ENCODE data around the gene CACNA1F. TPM values are rescaled to one million over a fixed set of nuclear protein-coding genes. Genes with fewer than 3 reads are reported as not detected.

The CACNA1F gene
- total and polyA plus RNA-seq, 4 donors = 0.10 to 0.55 (median 0.42) TPM

GRCh38 chrX:49262603-49263002 lies 29.5 kb upstream of the CACNA1F start:
- no peak for DNase-seq
- no peaks in the 10 kb centered on the region for H3K4me1 ChIP-seq (ENCODE audit: control insufficient read depth in 5 of 5, insufficient read depth in 5 of 5, low read length in 5 of 5)
- no peak for TF ChIP-seq CTCF (IDR thresholded peaks at IDR 0.05; ENCODE audit: control extremely low read depth, extremely low read depth)
- H3K27me3 ChIP-seq (ENCODE audit: control insufficient read depth in 3 of 3, insufficient read depth in 3 of 3, low read length in 2 of 3) = no peaks in the 10 kb centered on the region
- no peak overlapping the region for H3K4me3 ChIP-seq
- H3K9me3 ChIP-seq (ENCODE audit: control insufficient read depth in 4 of 4, insufficient read depth in 3 of 4, low read length in 3 of 4) = peaks cover 0 to 3% (median 0%) of the 10 kb centered on the region in 4 donors
- H3K36me3 ChIP-seq (ENCODE audit: control insufficient read depth in 4 of 4, insufficient read depth in 4 of 4, low read length in 4 of 4) = no peaks in the 10 kb centered on the region
- 40 to 85% methylated on average over 1 of the region's 1 CpG for WGBS, 2 donors
- H3K27ac ChIP-seq (ENCODE audit: low read depth in 1 of 2, low read length in 1 of 2) = no peak overlapping the region
- ATAC-seq (ENCODE audit: insufficient read depth, low FRiP score) = no peak
- H3K9ac ChIP-seq (ENCODE audit: insufficient read depth in 1 of 2, low read length in 2 of 2) = no peak overlapping the region

GRCh38 chrX:49260221-49260985 lies 27.3 kb upstream of the CACNA1F start:
- no peak overlapping the region for H3K27ac ChIP-seq (ENCODE audit: low read depth in 1 of 2, low read length in 1 of 2)
- no peak for ATAC-seq (ENCODE audit: insufficient read depth, low FRiP score)
- no peaks in the 10 kb centered on the region for H3K4me1 ChIP-seq (ENCODE audit: control insufficient read depth in 5 of 5, insufficient read depth in 5 of 5, low read length in 5 of 5)
- H3K36me3 ChIP-seq (ENCODE audit: control insufficient read depth in 4 of 4, insufficient read depth in 4 of 4, low read length in 4 of 4) = no peaks in the 10 kb centered on the region
- no peak for TF ChIP-seq CTCF (IDR thresholded peaks at IDR 0.05; ENCODE audit: control extremely low read depth, extremely low read depth)
- 88 to 98% methylated on average over 16 to 17 of the region's 17 CpGs for WGBS, 2 donors
- no peak for DNase-seq
- H3K27me3 ChIP-seq (ENCODE audit: control insufficient read depth in 3 of 3, insufficient read depth in 3 of 3, low read length in 2 of 3) = no peaks in the 10 kb centered on the region
- H3K9me3 ChIP-seq (ENCODE audit: control insufficient read depth in 4 of 4, insufficient read depth in 3 of 4, low read length in 3 of 4) = peaks cover 0 to 3% (median 0%) of the 10 kb centered on the region in 4 donors
- no peak overlapping the region for H3K9ac ChIP-seq (ENCODE audit: insufficient read depth in 1 of 2, low read length in 2 of 2)
- no peak overlapping the region for H3K4me3 ChIP-seq

GRCh38 chrX:49258749-49259124 lies 25.6 kb upstream of the CACNA1F start:
- no peaks in the 10 kb centered on the region for H3K36me3 ChIP-seq (ENCODE audit: control insufficient read depth in 4 of 4, insufficient read depth in 4 of 4, low read length in 4 of 4)
- H3K9me3 ChIP-seq (ENCODE audit: control insufficient read depth in 4 of 4, insufficient read depth in 3 of 4, low read length in 3 of 4) = peaks cover 0 to 3% (median 0%) of the 10 kb centered on the region in 4 donors
- ATAC-seq (ENCODE audit: insufficient read depth, low FRiP score) = no peak
- H3K27me3 ChIP-seq (ENCODE audit: control insufficient read depth in 3 of 3, insufficient read depth in 3 of 3, low read length in 2 of 3) = no peaks in the 10 kb centered on the region
- no peak overlapping the region for H3K27ac ChIP-seq (ENCODE audit: low read depth in 1 of 2, low read length in 1 of 2)
- H3K9ac ChIP-seq (ENCODE audit: insufficient read depth in 1 of 2, low read length in 2 of 2) = no peak overlapping the region
- no peaks in the 10 kb centered on the region for H3K4me1 ChIP-seq (ENCODE audit: control insufficient read depth in 5 of 5, insufficient read depth in 5 of 5, low read length in 5 of 5)
- no peak for TF ChIP-seq CTCF (IDR thresholded peaks at IDR 0.05; ENCODE audit: control extremely low read depth, extremely low read depth)
- no peak for DNase-seq
- H3K4me3 ChIP-seq = no peak overlapping the region
- 76 to 88% methylated on average over 5 of the region's 5 CpGs for WGBS, 2 donors

Data from lung (tissue), 12 donors.